H1 (cell line): ENCODE measurements around the gene RB1. TPM values are rescaled to one million over a fixed set of nuclear protein-coding genes. Genes with fewer than 3 reads are reported as not detected.

Experiments
- CTCF ChIP-seq, 3 experiments: IDR thresholded peaks; 1 replicate in 2 of 3; 2 replicates in 1 of 3; pipeline versions ENCODE4 v1.5.1 to v1.6.1; 2011; ENCODE audit warnings: low read length in 3 of 3, mild to moderate bottlenecking in 3 of 3, inconsistent platforms in 2 of 3, low read depth in 1 of 3, moderate library complexity in 1 of 3; ENCODE audit not compliant: insufficient read depth in 1 of 3; ENCODE audit errors: control extremely low read depth in 1 of 3
- polyA plus RNA-seq, 7 experiments: library from polyadenylated mRNA; depleted of rRNA in 3 of 7; stranded (reverse) in 5 of 7; unstranded in 2 of 7; fragments of >200 nt in 5 of 7; fragments of 200-250 nt in 2 of 7; gene quantifications; 1 replicate in 5 of 7; 2 replicates in 1 of 7; 4 replicates in 1 of 7; pipeline versions ENCODE4 v1.2.1 to v1.2.3, GENCODE V29; 2011 to 2013; ENCODE audit warnings: missing spikeins in 2 of 7, mixed read lengths in 2 of 7
- total RNA-seq: library from RNA; stranded (reverse); fragmentation: NEBNext Ultra II Directional; extraction: Animal tissue kit (Norgen Biotek cat#: 25700); gene quantifications from 2 replicates; pipeline ENCODE4 v1.2.1, GENCODE V29; 2021

Gene RB1
- total and polyA plus RNA-seq, 2 of the 8 experiments (the other 6 are each of a cell fraction or from before 2014, with no cell fraction given): 4.1 to 17.5 TPM

- no peak for TF ChIP-seq CTCF (IDR thresholded peaks at IDR 0.05; ENCODE audit: control extremely low read depth in 1 of 3, insufficient read depth in 1 of 3, low read depth in 1 of 3, low read length in 3 of 3)
- TF ChIP-seq, all 59 proteins: peak for 0
These were observed 40.4 kb upstream of the RB1 start (continued) for GRCh38 chr13:48263196-48263595.
